T-helper 9 cell (primary cell): Measurements from ENCODE around the gene UBE2R2.
"Not testable (repeated sequence)": the region's sequence is repeated elsewhere in the genome, so short reads cannot be mapped to it uniquely, and the experiment has no call there.

Source experiments
- DNase-seq: peaks from one replicate; pipeline ENCODE4 v3.0.0-alpha.2; 2020

Gene UBE2R2

DNA sequence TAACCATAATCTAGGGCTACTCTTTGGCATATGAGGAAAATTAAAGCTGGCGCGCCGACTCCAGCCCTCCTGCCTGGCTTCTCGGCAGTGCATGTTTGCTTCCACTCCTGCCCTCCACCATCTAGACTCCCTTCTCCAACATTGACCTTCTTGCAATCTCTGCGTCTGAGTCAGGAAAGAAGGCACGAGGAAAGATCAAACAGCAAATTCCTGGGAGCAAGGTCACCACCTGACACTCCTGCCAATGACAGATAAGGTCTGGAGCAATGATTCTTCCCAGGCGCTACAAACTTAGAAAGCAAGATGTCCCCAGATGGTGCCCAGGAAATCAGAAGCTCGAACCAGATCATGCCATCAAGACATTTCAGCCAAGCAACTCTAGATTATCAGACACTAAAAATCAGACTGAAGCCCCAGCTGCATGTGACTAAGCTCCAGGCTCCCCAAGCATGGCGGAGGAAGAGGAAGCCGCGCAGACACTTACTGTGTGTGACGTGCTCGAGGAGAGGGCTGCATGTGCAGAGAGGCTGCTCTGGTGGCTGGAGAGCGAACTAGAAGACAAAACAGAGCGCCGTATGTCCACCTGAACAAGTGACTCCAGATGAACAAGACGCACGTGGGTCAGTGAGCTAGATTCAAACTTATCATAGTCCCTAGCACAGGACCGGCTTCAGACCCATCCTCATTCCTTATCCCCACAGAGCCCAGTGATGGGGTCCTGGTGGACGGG is 115.3 kb downstream of the UBE2R2 start:
- DNase-seq = no peak

DNA sequence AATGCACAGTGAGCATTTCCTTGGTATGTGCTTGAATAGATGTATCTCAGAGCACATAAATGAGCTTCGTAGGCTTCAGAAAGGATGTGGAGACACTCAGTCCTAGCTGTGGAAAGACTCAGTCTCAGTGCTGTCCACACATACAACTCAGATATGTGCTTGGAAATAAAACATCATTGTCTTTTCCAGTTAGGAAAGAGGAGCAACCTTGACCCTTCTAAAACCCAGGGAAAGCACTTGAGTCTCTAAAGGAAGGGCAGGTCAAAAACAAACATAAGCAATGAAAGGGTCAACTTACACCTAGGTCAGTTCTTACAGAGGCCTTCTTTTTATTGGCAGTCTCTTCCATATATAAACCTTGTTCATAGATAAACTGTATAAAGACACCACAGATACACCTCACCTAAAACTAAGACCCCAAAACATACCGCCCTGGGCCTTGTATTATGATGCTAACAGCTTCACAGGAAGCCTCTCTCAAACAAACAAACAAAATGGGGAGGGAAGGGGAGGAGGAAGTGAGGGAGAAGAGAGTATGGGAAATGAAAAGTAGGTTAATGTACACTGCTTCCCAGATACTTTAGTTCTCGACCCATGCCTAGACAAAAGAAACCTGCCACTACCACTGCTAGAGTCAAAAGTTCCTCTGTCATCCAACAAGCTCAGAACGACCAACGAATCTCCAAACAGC is 117.4 kb downstream of the UBE2R2 start:
- DNase-seq = no peak

DNA sequence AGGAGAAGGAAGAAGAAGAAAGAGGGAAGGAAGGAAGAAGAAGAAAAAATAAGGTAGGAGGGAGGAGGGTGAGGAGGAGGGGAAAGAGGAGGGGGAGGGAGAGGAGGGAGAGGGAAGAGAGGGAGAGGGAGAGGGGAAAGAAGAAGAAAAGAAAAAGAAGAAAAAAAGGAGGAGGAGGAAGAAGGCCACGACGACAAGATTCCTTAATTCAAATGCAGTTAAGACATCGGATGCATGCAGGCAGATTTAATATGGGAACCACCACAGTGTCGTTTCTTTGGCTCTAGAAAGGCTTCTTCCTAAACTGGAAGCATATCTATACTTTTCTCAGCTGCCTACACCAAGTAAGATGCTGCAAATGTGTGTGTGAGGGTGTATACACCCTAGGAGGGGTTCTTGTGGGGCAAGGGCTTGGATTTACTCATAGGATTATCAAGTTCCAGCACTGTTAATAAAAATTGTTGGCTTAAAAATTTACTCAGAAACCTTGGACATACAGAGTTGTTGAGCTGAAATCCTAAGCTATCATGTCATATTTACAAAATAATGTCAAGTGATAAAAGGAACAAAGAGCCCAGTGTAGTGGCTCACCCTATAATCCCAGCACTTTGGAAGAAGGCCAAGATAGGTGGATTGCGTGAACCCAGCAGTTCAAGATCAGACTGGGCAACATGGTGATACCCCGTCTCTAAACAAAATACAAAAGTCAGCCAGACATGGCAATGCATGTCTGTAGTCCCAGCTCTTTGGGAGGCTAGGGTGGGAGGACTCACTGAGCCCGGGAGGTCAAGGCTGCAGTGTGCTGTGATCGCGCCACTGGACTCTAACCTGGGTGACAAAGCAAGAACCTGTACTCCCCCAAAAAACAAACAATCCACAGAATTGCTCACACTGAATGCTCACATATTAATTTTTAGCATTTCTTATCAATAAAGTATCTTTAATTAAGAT is 123.2 kb downstream of the UBE2R2 start:
- no peak for DNase-seq

DNA sequence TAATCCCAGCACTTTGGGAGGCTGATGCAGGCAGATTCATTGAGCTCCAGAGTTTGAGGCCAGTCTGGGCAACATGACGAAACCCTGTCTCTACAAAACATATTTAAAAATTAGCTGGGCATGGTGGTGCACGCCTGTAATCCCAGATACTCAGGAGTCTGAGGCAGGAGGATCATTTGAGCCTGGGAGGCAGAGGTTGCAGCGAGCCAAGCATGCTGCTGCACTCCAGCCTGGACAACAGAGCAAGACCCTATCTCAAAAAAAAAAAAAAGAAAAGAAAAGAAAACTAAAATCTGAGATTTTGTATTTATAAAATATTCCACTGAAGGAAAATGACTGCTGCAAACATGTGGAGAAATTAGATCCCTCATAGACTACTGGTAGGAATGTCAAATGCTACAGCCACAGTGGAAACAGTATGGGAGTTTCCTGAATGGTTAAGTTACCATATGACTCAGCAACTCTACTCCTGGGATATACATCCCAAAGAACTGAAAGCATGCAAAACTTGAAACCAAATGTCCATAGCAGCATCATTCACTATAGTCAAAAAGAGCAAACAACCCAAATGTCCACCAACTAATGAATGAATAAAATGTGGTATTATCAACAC is 125.6 kb downstream of the UBE2R2 start:
- no peak for DNase-seq

DNA sequence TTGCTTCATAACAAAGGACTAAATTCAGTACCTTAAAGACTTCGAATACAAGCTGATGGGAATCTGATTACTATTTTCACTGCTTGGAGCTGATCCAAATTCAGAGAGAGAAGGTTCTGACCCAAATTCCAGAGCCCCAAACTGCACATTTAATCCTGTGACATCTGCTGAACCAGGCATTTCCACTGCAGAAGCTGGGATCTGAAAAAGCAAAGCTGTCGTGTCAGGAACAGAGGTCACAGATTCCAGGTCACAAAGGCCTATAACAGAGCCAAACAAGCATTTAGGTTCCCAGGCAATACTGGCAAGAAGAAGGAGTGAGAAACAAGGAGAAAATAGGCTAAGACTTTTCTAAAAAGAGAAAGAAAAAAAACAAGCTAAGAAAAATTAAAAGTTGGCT is 126.4 kb downstream of the UBE2R2 start:
- no peak for DNase-seq

DNA sequence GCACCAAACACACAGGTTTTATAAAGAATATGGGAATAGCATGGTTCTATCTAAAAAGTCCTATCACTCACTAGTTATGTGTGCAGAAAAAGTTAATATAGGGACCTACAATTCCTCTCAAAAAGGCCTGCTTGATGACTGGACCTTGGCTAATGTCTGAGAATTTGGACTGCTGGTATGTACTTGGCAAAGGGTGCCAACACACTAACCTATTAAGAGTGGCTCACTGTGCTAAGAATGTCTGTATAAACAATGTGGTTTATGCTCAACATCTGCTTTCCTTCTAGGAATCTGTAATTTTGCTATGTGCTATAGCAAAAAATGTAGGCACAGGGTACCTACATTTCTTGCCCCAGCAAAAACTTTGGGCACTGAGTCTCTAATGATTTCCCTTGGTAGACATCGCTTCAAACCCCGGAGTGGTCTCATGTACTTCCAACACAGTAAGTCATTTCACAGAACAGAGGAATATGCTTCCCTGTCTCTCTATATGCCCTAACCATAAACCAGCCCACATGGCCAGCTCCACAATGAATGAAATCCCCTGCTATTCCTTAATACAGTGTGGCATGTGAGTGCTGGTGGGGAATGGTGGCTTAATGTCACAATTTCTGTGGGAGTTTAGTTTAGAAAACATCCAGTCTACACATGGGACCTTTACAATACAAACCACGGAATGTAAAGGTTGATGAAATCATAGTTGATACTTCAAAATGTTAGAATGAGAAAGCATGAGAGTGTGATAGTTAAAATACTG is 130.0 kb downstream of the UBE2R2 start:
- DNase-seq = no peak

- no peak for DNase-seq
Observed at GRCh38 chr9:33950371-33950770, 133.4 kb downstream of the UBE2R2 start.

- no peak for DNase-seq
Observed at GRCh38 chr9:33952066-33952465, 135.1 kb downstream of the UBE2R2 start.

DNA sequence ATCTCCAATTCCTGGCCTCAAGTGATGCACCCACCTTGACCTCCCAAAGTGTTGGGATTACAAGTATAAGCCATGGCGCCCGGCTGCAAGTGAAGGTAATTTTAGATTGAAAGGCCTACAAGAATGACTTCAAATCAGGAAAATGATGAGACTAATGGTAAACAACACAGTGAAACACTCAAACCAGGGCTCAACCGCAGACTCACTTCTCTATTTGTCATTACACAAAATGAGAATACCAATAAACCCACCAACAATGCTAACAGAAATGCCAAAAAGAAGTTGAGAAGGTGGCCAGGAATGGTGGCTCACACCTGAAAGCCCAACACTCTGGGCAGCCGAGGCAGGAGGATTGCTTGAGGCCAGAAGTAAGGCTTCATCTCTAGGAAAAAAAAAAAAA is 139.6 kb downstream of the UBE2R2 start:
- DNase-seq = no peak

GRCh38 chr9:33959725-33960124 is 142.8 kb downstream of the UBE2R2 start:
- DNase-seq = no peak

GRCh38 chr9:33962468-33962867 is 145.5 kb downstream of the UBE2R2 start:
- DNase-seq = not testable (repeated sequence)

- DNase-seq = no peak
Observed at GRCh38 chr9:33964086-33964768, 147.3 kb downstream of the UBE2R2 start.
